ENCODE data around the gene ECSIT.
"Not testable (repeated sequence)": the region's sequence is repeated elsewhere in the genome, so short reads cannot be mapped to it uniquely, and the experiment has no call there.

Gene ECSIT, protein sequence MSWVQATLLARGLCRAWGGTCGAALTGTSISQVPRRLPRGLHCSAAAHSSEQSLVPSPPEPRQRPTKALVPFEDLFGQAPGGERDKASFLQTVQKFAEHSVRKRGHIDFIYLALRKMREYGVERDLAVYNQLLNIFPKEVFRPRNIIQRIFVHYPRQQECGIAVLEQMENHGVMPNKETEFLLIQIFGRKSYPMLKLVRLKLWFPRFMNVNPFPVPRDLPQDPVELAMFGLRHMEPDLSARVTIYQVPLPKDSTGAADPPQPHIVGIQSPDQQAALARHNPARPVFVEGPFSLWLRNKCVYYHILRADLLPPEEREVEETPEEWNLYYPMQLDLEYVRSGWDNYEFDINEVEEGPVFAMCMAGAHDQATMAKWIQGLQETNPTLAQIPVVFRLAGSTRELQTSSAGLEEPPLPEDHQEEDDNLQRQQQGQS

GRCh38 chr19:11528551-11529341 is at the start of gene ECSIT:
TSS of gene ECSIT (minus strand) at chr19:11529134. CDS start at chr19:11519170, 9,964 bp downstream.
- peak within 1 kb of the TSS; percentile 78 to 95 (median 89) for H3K27ac Mint-ChIP-seq
- peaks cover 8% of the 10 kb centered on the region for H3K27me3 Mint-ChIP-seq (ENCODE audit: low read depth)

DNA sequence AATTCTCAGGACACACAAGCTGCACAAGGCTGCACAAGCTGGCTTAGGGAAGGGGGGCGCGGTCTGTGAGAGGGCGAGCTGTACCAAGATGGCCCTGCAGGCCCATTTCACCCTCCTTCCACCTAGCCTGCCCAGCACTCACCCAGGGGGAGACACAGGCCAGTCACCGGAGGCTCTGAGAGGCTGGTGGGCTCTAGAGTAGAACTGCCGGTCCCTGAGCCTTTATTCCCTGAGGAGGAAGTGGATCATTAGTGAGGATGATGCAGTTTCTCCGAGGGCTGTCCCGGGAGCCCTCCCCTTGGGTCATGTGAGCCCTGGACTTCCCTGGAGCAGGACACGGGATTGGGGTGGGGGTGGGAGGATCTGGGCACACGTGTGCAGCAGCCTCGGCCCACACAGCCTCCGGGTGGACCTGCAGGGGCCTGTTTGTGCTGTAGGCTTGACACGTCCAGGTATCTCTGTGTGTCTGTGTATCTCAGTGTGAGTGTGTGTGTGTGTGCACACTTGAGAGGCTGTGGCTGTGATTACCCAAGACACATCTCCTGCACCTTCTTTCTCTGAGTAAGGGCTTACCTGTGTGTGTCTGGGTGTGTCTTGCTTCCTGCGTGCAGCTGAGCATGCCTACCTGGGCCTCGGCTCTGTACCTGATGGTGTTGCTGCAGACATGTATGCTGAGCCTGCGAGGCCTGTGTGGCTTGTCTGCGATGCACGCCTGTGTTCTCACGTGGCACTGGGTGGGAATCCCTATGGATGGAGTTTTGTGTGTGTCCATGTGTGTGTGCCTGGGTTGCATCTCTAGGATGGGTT is 48.7 kb upstream of the ECSIT start, which contains the start of gene ACP5:
Gene ACP5 (minus strand): TSS at position 195 of the 807 bp plus-strand sequence. CDS start 328 bp downstream, outside the sequence.
- Mint-ChIP-seq H3K27ac (no peak within 1 kb of the TSS), H3K9me3 (no peaks in the 10 kb centered on the region), H3K4me3 (peak within 1 kb of the TSS; percentile 38 to 60 (median 43)), H3K36me3 (ENCODE audit: low read depth) (no peaks in the 10 kb centered on the region), H3K27me3 (ENCODE audit: low read depth) (peaks cover 11% of the 10 kb centered on the region), H3K4me1 (peaks cover 3% of the 10 kb centered on the region)
- no peak for TF ChIP-seq CTCF (IDR thresholded peaks at IDR 0.05; ENCODE audit: unreplicated experiment in 3 of 3)

More at GRCh38 chr19:11528551-11529341, at the start of gene ECSIT:
- H3K4me1 Mint-ChIP-seq, result peaks cover 15% of the 10 kb centered on the region
- no peak for TF ChIP-seq CTCF (IDR thresholded peaks at IDR 0.05; ENCODE audit: unreplicated experiment in 3 of 3)
- H3K4me3 Mint-ChIP-seq, result peak within 1 kb of the TSS; percentile 97 to 99 (median 97)
- H3K36me3 Mint-ChIP-seq (ENCODE audit: low read depth), result no peaks in the 10 kb centered on the region
- no peaks in the 10 kb centered on the region for H3K9me3 Mint-ChIP-seq

- Mint-ChIP-seq H3K4me1 (no peaks in the 10 kb centered on the region), H3K36me3 (ENCODE audit: low read depth) (no peaks in the 10 kb centered on the region), H3K27ac (no peak overlapping the region), H3K27me3 (ENCODE audit: low read depth) (peaks cover 11% of the 10 kb centered on the region), H3K9me3 (no peaks in the 10 kb centered on the region), H3K4me3 (peak overlapping the region in 1 of 3 experiments; percentile 9)
- no peak for TF ChIP-seq CTCF (IDR thresholded peaks at IDR 0.05; ENCODE audit: unreplicated experiment in 3 of 3)
These were observed 47.3 kb upstream of the ECSIT start for GRCh38 chr19:11576227-11576626.

DNA sequence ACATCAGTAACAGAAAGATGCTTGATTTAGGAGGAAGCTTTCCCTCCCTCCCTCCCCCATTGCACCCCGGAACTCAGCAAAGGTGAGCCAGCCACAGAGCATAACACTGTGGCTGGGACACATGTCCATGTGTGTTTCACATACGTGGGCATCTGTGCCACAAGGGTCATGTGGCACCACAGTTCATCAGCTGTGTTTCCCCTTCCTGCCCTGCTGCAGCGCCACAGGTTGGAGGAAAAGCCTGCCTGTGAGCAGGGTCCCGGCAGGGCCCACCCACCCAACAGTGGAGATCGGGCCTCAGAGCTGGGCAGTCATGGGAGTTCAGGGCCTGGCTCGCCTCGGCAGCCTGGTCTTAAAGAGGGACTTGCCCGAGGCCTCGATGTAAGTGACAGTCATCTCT is 45.8 kb upstream of the ECSIT start:
- no peak overlapping the region for H3K4me3 Mint-ChIP-seq
- H3K27ac Mint-ChIP-seq, result no peak overlapping the region
- TF ChIP-seq CTCF (IDR thresholded peaks at IDR 0.05; ENCODE audit: unreplicated experiment in 3 of 3), result no peak
- H3K36me3 Mint-ChIP-seq (ENCODE audit: low read depth), result no peaks in the 10 kb centered on the region
- no peaks in the 10 kb centered on the region for H3K4me1 Mint-ChIP-seq
- H3K9me3 Mint-ChIP-seq, result no peaks in the 10 kb centered on the region
- peaks cover 6% of the 10 kb centered on the region for H3K27me3 Mint-ChIP-seq (ENCODE audit: low read depth)

DNA sequence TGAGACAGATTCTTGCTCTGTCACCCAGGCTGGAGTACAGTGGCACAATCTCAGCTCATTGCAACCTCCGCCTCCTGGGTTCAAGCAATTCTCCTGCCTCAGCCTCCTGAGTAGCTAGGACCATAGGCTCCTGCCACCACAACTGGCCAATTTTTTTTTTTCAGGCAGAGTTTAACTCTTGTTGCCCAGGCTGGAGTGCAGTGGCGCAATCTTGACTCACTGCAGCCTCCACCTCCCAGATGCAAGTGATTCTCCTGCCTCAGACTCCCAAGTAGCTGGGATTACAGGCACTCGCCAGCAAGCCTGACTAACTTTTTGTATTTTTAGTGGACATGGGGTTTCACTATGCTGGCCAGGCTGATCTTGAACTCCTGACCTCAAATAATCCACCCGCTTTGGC is 44.8 kb upstream of the ECSIT start:
- not testable (repeated sequence) for H3K9me3 Mint-ChIP-seq; H3K36me3 Mint-ChIP-seq (ENCODE audit: low read depth)

DNA sequence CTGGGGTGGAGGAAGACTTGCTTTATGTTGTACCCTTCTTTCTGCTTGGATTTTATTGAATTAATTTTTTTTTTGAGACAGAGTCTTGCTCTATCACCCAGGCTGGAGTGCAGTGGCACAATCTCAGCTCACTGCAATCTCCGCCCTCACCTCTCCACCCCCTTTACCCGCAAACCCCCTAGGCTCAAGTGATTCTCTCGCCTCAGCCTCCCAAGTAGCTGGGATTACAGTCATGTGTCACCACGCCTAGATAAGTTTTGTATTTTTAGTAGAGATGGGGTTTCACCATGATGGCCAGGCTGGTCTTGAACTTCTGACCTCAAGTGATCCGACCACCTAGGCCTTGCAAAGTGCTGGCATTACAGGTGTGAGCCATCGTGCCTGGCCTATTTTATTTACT is 44.4 kb upstream of the ECSIT start:
- not testable (repeated sequence) for H3K27ac Mint-ChIP-seq; H3K4me3 Mint-ChIP-seq; H3K27me3 Mint-ChIP-seq (ENCODE audit: low read depth); H3K4me1 Mint-ChIP-seq; H3K9me3 Mint-ChIP-seq; H3K36me3 Mint-ChIP-seq (ENCODE audit: low read depth)

More for the DNA sequence above, 44.8 kb upstream of the ECSIT start:
- not testable (repeated sequence) for H3K27me3 Mint-ChIP-seq (ENCODE audit: low read depth); H3K4me3 Mint-ChIP-seq; H3K27ac Mint-ChIP-seq; H3K4me1 Mint-ChIP-seq

Data from nephron (organoid).